ENCODE measurements around the gene CTU1. TPM values are rescaled to one million over a fixed set of nuclear protein-coding genes. Genes with fewer than 3 reads are reported as not detected.

The CTU1 gene
- total and polyA plus RNA-seq, 2 experiments from 2014 or later: 6.7 to 15.9 TPM

GRCh38 chr19:51121257-51121656 is 13.0 kb upstream of the CTU1 start:
- Histone ChIP-seq H4K20me1 (ENCODE audit: insufficient read depth, poor library complexity, severe bottlenecking) (no peaks in the 10 kb centered on the region), H3K79me2 (no peaks in the 10 kb centered on the region), H3K27ac (no peak overlapping the region), H3K4me2 (no peak overlapping the region), H3K27me3 (no peaks in the 10 kb centered on the region), H2AFZ (no peak overlapping the region), H3K4me3 (no peak overlapping the region), H3K4me1 (ENCODE audit: insufficient read depth) (no peaks in the 10 kb centered on the region), H3K36me3 (replicated peaks; ENCODE audit: insufficient read depth, low read depth) (no peaks in the 10 kb centered on the region), H3K9me3 (ENCODE audit: low read depth) (no peaks in the 10 kb centered on the region), H3K9me2 (replicated peaks; ENCODE audit: insufficient read depth) (no peaks in the 10 kb centered on the region)
- 96% methylated on average over 8 of the region's 8 CpGs for WGBS (ENCODE audit: low lambda C conversion rate, missing lambda C conversion rate)
- TF ChIP-seq EZH2phosphoT487 (IDR thresholded peaks at IDR 0.05; ENCODE audit: low read depth, severe bottlenecking, unreplicated experiment): no peak
- TF ChIP-seq EZH2 (IDR thresholded peaks at IDR 0.05; ENCODE audit: borderline replicate concordance): no peak
- TF ChIP-seq CTCF (IDR thresholded peaks at IDR 0.05; ENCODE audit: poor library complexity): no peak
- no peak for DNase-seq (ENCODE audit: low spot score)

GRCh38 chr19:51120160-51120559 is 12.0 kb upstream of the CTU1 start:
- H3K27ac ChIP-seq: no peak overlapping the region
- H4K20me1 ChIP-seq (ENCODE audit: insufficient read depth, poor library complexity, severe bottlenecking): no peaks in the 10 kb centered on the region
- no peak overlapping the region for H2AFZ ChIP-seq
- no peaks in the 10 kb centered on the region for H3K9me3 ChIP-seq (ENCODE audit: low read depth)
- no peaks in the 10 kb centered on the region for H3K9me2 ChIP-seq (replicated peaks; ENCODE audit: insufficient read depth)
- H3K4me3 ChIP-seq: no peak overlapping the region
- no peak for DNase-seq (ENCODE audit: low spot score)
- H3K4me1 ChIP-seq (ENCODE audit: insufficient read depth): no peaks in the 10 kb centered on the region
- 87% methylated on average over 6 of the region's 6 CpGs for WGBS (ENCODE audit: low lambda C conversion rate, missing lambda C conversion rate)
- H3K4me2 ChIP-seq: no peak overlapping the region
- TF ChIP-seq EZH2 (IDR thresholded peaks at IDR 0.05; ENCODE audit: borderline replicate concordance): no peak
- no peak for TF ChIP-seq CTCF (IDR thresholded peaks at IDR 0.05; ENCODE audit: poor library complexity)
- no peak for TF ChIP-seq EZH2phosphoT487 (IDR thresholded peaks at IDR 0.05; ENCODE audit: low read depth, severe bottlenecking, unreplicated experiment)
- H3K36me3 ChIP-seq (replicated peaks; ENCODE audit: insufficient read depth, low read depth): no peaks in the 10 kb centered on the region
- no peaks in the 10 kb centered on the region for H3K27me3 ChIP-seq
- no peaks in the 10 kb centered on the region for H3K79me2 ChIP-seq

- no peaks in the 10 kb centered on the region for H4K20me1 ChIP-seq (ENCODE audit: insufficient read depth, poor library complexity, severe bottlenecking)
- H3K9me3 ChIP-seq (ENCODE audit: low read depth): no peaks in the 10 kb centered on the region
- H3K79me2 ChIP-seq: no peaks in the 10 kb centered on the region
- no peaks in the 10 kb centered on the region for H3K9me2 ChIP-seq (replicated peaks; ENCODE audit: insufficient read depth)
- DNase-seq (ENCODE audit: low spot score): no peak
- H3K27me3 ChIP-seq: no peaks in the 10 kb centered on the region
- no peak for TF ChIP-seq CTCF (IDR thresholded peaks at IDR 0.05; ENCODE audit: poor library complexity)
- no peak for TF ChIP-seq EZH2phosphoT487 (IDR thresholded peaks at IDR 0.05; ENCODE audit: low read depth, severe bottlenecking, unreplicated experiment)
- TF ChIP-seq EZH2 (IDR thresholded peaks at IDR 0.05; ENCODE audit: borderline replicate concordance): no peak
- H2AFZ ChIP-seq: no peak overlapping the region
- H3K36me3 ChIP-seq (replicated peaks; ENCODE audit: insufficient read depth, low read depth): no peaks in the 10 kb centered on the region
- WGBS (ENCODE audit: low lambda C conversion rate, missing lambda C conversion rate): 85% methylated on average over 6 of the region's 6 CpGs
- H3K4me3 ChIP-seq: no peak overlapping the region
- no peak overlapping the region for H3K4me2 ChIP-seq
- no peak overlapping the region for H3K27ac ChIP-seq
- no peaks in the 10 kb centered on the region for H3K4me1 ChIP-seq (ENCODE audit: insufficient read depth)
Measured at GRCh38 chr19:51119611-51120010, 11.4 kb upstream of the CTU1 start.

- Histone ChIP-seq H3K36me3 (replicated peaks; ENCODE audit: insufficient read depth, low read depth) (no peaks in the 10 kb centered on the region), H4K20me1 (ENCODE audit: insufficient read depth, poor library complexity, severe bottlenecking) (no peaks in the 10 kb centered on the region), H2AFZ (no peak overlapping the region), H3K4me3 (no peak overlapping the region), H3K79me2 (no peaks in the 10 kb centered on the region), H3K4me2 (no peak overlapping the region), H3K9me3 (ENCODE audit: low read depth) (no peaks in the 10 kb centered on the region), H3K4me1 (ENCODE audit: insufficient read depth) (no peaks in the 10 kb centered on the region), H3K9me2 (replicated peaks; ENCODE audit: insufficient read depth) (no peaks in the 10 kb centered on the region), H3K27me3 (no peaks in the 10 kb centered on the region), H3K27ac (no peak overlapping the region)
- DNase-seq (ENCODE audit: low spot score): no peak
- TF ChIP-seq EZH2 (IDR thresholded peaks at IDR 0.05; ENCODE audit: borderline replicate concordance) (no peak), EZH2phosphoT487 (IDR thresholded peaks at IDR 0.05; ENCODE audit: low read depth, severe bottlenecking, unreplicated experiment) (no peak), CTCF (IDR thresholded peaks at IDR 0.05; ENCODE audit: poor library complexity) (no peak)
- 78% methylated on average over 4 of the region's 4 CpGs for WGBS (ENCODE audit: low lambda C conversion rate, missing lambda C conversion rate)
Measured at GRCh38 chr19:51119101-51119500, 10.9 kb upstream of the CTU1 start.
